Activated naive CD4-positive, alpha-beta T cell treated with anti-CD3 and anti-CD28 coated beads for 36 hours (primary cell): ENCODE measurements around the gene OPRL1. TPM values are rescaled to one million over a fixed set of nuclear protein-coding genes. Genes with fewer than 3 reads are reported as not detected.
A peak's percentile ranks its signal among the peaks of the same experiment; 100 is the strongest.

Experiments
- CTCF ChIA-PET: fragments of 350-600 bp; sonication (Branson Sonifier 250); formaldehyde crosslinking; loops from one replicate; lab custom pipeline; 2021; ENCODE audit warnings: antibody characterized with exemption; lab: Charles Lee
- DNase-seq: peaks from one replicate; pipeline ENCODE4 v3.0.0-alpha.2; 2020
- H3K27ac Mint-ChIP-seq: one replicate; pipeline ENCODE4 v1.8.0; 2021; ENCODE audit warnings: mild to moderate bottlenecking, mixed read lengths
- H3K27me3 Mint-ChIP-seq: one replicate; pipeline ENCODE4 v1.8.0; 2021; ENCODE audit warnings: low read depth, mixed read lengths
- H3K36me3 Mint-ChIP-seq: one replicate; pipeline ENCODE4 v1.8.0; 2021; ENCODE audit warnings: low read depth, mixed read lengths
- H3K4me1 Mint-ChIP-seq: one replicate; pipeline ENCODE4 v1.8.0; 2021; ENCODE audit warnings: low read depth, mixed read lengths
- H3K4me3 Mint-ChIP-seq: one replicate; pipeline ENCODE4 v1.8.0; 2021; ENCODE audit warnings: mild to moderate bottlenecking, moderate library complexity, mixed read lengths
- H3K9me3 Mint-ChIP-seq: one replicate; pipeline ENCODE4 v1.8.0; 2021; ENCODE audit warnings: mixed read lengths
- intact Hi-C: fragments of 100-400 bp; cut with micrococcal nuclease; formaldehyde crosslinking; loops from one replicate; pipeline ENCODE4 v1.15.1; 2023
- total RNA-seq, 2 experiments: library from RNA; stranded (reverse); gene quantifications; one replicate each; pipeline ENCODE4 v1.2.3, GENCODE V29; 2021

The OPRL1 gene
- total RNA-seq, 2 experiments from 2014 or later = 0.45 to 0.47 TPM

DNA sequence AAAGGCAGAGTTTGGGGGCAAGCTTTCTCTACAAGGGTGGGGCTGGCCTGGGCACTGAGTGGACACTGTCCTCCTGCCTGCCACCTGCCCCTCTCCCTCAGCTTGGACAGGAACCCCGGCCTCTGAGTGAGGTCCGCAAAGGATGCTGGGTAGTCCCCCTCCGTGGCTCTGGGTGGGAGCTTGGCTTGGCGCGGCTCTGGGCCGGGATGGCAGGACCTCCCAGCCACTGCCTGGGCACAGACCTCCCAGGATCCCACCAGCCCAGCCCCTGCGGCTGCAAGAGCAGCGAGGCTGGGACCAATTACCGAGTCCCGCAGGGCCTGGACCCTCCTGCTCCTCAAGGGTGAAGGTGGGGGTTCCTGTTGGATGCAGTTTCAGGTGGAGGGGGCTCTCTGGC, 27.6 kb upstream of the OPRL1 start:
- CTCF ChIA-PET = no interaction called here
- Mint-ChIP-seq H3K27ac (no peak overlapping the region), H3K4me1 (peaks cover 6% of the 10 kb centered on the region)

DNA sequence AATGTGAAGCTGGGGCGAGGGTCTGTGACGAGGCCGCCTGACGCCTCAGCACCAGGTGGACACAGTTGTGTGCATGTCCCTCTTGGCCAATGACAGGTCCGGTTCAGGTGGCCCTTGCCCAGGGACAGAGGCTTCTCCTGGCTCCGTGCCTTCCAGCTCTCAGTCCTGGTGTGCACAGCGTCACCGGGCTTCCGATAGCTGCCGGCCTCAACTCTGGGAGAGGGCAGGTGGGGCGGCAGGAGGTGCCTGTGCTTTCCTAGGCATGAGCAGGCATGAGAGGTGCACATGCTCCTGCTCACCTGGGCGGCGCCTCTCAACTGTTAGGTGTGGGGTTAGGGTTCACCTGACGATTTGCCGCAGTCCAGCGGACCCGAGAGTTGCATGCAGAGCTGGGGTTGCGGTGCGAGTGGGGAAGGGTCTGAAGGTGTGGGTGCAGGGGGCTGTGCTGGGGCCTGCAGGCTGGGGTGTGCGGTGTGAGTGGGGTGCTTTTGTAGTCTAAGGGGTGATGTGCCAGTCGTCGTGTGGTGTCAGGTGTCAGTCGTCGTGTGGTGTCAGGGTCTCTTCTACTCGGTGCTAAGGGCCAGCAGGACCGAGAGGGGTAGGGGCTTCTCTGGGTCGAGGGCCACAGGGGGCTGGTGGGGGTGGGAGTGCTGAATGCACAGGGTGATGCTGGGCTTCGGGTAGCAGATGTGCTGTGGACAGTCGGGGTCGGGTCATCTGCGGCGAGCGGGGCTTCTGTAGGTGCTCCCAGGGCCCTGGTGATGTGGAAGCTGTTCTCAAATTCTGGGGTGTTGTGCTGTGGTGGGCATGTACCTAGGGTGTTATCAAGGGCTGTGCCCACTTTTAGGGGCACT, 26.7 kb upstream of the OPRL1 start:
- H3K4me3 Mint-ChIP-seq = no peak overlapping the region
- peaks cover 15% of the 10 kb centered on the region for H3K4me1 Mint-ChIP-seq
- intact Hi-C loops = loop anchor here (10.0 kb wide), 1 partner anchor 268 kb away; no protein-coding TSS in a partner anchor
- H3K27ac Mint-ChIP-seq = no peak overlapping the region
- no peaks in the 10 kb centered on the region for H3K36me3 Mint-ChIP-seq
- H3K27me3 Mint-ChIP-seq = peaks cover 26% of the 10 kb centered on the region
- no peaks in the 10 kb centered on the region for H3K9me3 Mint-ChIP-seq
- DNase-seq = no peak
- CTCF ChIA-PET = interaction anchor here (0.8 to 1.9 kb wide), 7 partner anchors 9 to 80 kb away, joined by 3 to 6 read pairs (median 3); partner anchors contain the start of gene C20orf204

More for the DNA sequence above, 27.6 kb upstream of the OPRL1 start:
- peaks cover 31% of the 10 kb centered on the region for H3K27me3 Mint-ChIP-seq
- H3K9me3 Mint-ChIP-seq = no peaks in the 10 kb centered on the region
- no peaks in the 10 kb centered on the region for H3K36me3 Mint-ChIP-seq
- intact Hi-C loops = loop anchor here (10.0 kb wide), 1 partner anchor 268 kb away; no protein-coding TSS in a partner anchor
- H3K4me3 Mint-ChIP-seq = no peak overlapping the region
- DNase-seq = no peak

DNA sequence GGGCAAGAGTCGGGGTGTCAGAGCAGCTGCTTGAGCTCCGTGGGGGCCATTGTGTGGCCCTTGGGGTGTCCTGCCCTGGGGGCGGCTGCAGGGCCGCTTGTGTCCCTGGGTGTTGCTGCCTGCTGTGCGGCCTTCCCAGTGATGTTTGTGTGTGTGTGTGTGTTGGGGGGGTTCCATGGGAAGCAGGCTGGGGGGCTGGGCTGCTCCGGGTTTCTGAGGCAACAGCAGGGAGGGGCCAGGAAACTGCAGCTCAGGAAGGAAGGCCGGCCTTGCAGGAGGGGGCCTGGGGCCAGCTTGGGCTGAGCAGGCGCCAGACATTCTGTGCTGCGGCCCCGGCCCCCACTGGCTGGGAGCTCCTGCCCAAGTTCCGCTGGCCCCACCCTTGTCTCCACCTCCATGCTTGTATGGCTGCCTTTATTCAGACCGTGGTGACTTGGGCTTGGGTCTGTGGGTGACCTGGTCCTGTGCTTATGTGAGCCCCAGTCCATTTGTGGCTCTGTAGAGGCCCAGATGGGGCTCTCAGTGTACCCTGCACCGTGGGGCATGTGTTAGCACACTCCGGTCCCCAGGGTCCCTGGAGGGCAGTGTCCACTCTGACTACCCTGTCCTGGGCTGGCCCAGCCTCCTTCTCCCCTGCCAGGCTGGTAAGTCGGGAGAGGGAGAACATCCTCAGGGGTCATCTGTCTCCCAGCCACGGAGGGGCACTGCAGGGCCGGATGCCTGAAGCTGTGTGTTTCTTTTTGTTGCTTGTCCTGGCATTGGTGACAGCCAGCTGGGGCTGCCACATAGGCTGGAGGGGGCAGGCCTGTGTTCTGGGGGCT, 25.8 kb upstream of the OPRL1 start:
- Mint-ChIP-seq H3K36me3 (no peaks in the 10 kb centered on the region), H3K27ac (no peak overlapping the region), H3K9me3 (no peaks in the 10 kb centered on the region), H3K4me1 (peaks cover 17% of the 10 kb centered on the region), H3K27me3 (peaks cover 24% of the 10 kb centered on the region), H3K4me3 (no peak overlapping the region)
- intact Hi-C loops = loop anchor here (10.0 kb wide), 1 partner anchor 269 kb away; no protein-coding TSS in a partner anchor
- CTCF ChIA-PET = interaction anchor here (0.8 to 1.9 kb wide), 8 partner anchors 8 to 80 kb away, joined by 3 to 6 read pairs (median 3); partner anchors contain the start of gene C20orf204
- no peak for DNase-seq

DNA sequence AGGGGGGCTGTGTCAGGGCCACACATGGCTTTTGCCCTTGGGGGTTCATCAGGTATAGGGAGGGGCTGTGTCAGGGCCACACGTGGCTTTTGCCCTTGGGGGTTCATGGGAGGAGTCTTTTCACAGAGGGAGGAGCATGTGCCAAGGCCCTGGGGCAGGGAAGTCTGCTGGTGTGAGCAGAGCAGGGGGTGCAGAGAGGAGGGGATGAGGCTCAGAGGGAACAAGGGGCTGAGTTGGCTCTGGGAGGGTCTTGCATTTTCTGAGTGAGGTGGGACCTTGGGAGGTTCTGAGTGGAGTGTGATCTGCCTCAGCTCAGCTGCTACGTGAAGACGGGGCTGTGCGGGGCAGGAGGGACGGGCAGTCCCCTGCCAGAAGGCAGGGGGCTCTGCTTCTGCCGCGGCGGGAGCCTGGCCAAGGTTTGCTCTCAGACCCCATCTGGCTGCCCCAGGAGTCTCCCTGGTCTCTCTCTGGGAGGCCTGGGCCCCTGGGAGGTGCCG, 24.4 kb upstream of the OPRL1 start:
- no peak for DNase-seq
- H3K9me3 Mint-ChIP-seq = no peaks in the 10 kb centered on the region
- intact Hi-C loops = loop anchor here (10.0 kb wide), 1 partner anchor 271 kb away; no protein-coding TSS in a partner anchor
- peaks cover 19% of the 10 kb centered on the region for H3K27me3 Mint-ChIP-seq
- H3K4me1 Mint-ChIP-seq = peaks cover 17% of the 10 kb centered on the region
- no peak overlapping the region for H3K27ac Mint-ChIP-seq
- CTCF ChIA-PET = no interaction called here
- H3K4me3 Mint-ChIP-seq = no peak overlapping the region
- H3K36me3 Mint-ChIP-seq = no peaks in the 10 kb centered on the region

DNA sequence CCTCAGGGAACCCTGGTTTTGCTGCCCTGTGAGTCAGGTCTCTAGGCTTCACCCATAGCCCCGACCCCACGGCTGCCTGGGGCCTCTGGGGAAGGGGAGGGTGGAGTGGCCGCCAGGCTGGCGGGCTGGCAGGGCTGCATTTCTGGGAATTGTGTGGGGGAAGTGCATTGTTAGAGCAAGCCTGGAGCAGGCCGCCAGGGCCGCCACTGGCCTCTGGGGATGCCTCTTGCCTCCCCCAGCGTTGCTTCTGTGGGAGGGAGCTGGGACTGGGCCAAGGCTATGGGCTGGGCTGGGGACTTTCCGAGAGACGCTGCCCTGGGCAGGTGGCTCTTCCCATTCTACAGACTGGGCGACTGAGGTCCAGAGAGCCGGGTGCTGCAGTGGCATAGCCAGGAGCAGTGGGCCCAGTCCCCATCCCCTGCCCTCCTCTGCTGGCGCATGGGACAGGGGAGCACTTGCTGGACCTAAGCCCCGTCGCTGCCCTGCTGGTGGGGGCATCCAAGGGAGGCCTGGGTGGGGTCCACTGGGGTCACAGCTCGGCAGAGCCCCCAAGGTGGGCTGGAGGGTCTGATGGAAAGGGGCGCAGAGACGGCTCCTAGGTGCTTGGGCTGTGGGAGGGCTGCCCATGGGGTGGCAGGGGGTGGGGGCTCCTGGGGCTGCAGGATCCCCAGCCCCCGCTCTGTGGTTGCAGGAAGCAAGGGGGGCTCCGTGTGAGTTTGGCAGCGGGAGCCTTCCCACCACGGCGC, 23.8 kb upstream of the OPRL1 start:
- H3K27me3 Mint-ChIP-seq = peaks cover 12% of the 10 kb centered on the region
- H3K36me3 Mint-ChIP-seq = no peaks in the 10 kb centered on the region
- DNase-seq = no peak
- peaks cover 17% of the 10 kb centered on the region for H3K4me1 Mint-ChIP-seq
- CTCF ChIA-PET = no interaction called here
- no peaks in the 10 kb centered on the region for H3K9me3 Mint-ChIP-seq
- intact Hi-C loops = loop anchor here (10.0 kb wide), 1 partner anchor 271 kb away; no protein-coding TSS in a partner anchor
- no peak overlapping the region for H3K27ac Mint-ChIP-seq
- no peak overlapping the region for H3K4me3 Mint-ChIP-seq

DNA sequence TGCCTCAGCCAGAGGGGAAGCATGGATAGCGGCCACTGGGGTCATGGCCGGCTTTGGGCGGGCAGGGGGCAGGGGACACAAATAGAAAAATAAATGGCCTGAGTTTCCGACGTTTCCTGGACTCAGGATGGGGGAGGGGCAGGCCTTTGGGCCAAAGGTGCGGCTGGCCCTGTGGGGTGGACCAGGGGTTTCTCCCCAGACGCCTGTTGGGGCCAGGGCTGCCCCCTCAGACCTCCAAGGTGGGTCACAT, 23.3 kb upstream of the OPRL1 start:
- H3K27me3 Mint-ChIP-seq = peaks cover 11% of the 10 kb centered on the region
- intact Hi-C loops = loop anchor here (10.0 kb wide), 1 partner anchor 272 kb away; no protein-coding TSS in a partner anchor

DNA sequence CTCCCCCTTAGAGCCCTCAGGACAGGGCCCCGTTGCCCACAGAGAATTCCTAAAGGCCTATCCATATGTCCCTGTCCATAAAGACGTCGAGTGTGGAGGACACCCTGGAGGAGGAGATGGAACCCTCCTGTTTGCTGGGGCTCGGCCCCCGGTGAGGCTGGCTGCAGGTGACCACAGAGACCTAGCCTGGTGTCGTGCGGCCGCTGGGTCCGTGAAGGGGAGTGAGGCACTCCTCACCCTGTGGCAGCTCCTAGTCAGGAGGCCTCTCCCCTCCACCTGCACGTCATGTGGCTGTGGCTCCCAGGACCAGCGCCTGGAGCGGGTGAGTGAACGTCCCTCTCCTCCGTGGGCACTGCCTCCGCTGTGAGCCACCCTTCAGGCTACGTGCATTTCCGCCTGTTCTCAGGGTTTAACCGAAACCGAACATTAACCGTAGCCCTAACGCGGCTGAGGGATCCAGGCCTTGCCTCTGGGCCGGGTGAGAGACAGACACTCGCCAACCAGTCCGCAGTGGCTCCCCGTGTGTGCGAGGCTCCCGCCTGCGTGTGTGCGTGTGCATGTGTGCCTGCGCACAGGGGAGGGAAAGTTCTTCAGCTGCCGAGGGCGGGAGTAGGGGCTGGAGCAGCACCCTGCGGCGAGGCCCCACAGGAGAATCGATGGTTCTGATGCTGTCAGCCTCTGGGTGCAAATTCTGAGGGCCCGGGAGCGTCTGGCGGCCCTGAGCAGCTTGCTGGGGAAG, 22.8 kb upstream of the OPRL1 start:
- Mint-ChIP-seq H3K9me3 (no peaks in the 10 kb centered on the region), H3K4me1 (peaks cover 19% of the 10 kb centered on the region), H3K27ac (no peak overlapping the region), H3K4me3 (peak overlapping the region; percentile 56), H3K36me3 (no peaks in the 10 kb centered on the region), H3K27me3 (peaks cover 6% of the 10 kb centered on the region)
- DNase-seq = no peak
- intact Hi-C loops = loop anchor here (1.0 to 10.0 kb wide), 4 partner anchors 18 to 519 kb away; no protein-coding TSS in a partner anchor
- CTCF ChIA-PET = interaction anchor here (0.7 to 1.8 kb wide), 8 partner anchors 16 to 518 kb away, joined by 3 to 16 read pairs (median 4); partner anchors contain the start of gene PRPF6

More for the DNA sequence above, 23.3 kb upstream of the OPRL1 start:
- CTCF ChIA-PET = interaction anchor here (1.4 kb wide), 1 partner anchor 22 kb away, joined by 5 read pairs; no protein-coding TSS in a partner anchor
- Mint-ChIP-seq H3K36me3 (no peaks in the 10 kb centered on the region), H3K27ac (no peak overlapping the region), H3K4me3 (no peak overlapping the region), H3K4me1 (peaks cover 17% of the 10 kb centered on the region), H3K9me3 (no peaks in the 10 kb centered on the region)
- DNase-seq = no peak

DNA sequence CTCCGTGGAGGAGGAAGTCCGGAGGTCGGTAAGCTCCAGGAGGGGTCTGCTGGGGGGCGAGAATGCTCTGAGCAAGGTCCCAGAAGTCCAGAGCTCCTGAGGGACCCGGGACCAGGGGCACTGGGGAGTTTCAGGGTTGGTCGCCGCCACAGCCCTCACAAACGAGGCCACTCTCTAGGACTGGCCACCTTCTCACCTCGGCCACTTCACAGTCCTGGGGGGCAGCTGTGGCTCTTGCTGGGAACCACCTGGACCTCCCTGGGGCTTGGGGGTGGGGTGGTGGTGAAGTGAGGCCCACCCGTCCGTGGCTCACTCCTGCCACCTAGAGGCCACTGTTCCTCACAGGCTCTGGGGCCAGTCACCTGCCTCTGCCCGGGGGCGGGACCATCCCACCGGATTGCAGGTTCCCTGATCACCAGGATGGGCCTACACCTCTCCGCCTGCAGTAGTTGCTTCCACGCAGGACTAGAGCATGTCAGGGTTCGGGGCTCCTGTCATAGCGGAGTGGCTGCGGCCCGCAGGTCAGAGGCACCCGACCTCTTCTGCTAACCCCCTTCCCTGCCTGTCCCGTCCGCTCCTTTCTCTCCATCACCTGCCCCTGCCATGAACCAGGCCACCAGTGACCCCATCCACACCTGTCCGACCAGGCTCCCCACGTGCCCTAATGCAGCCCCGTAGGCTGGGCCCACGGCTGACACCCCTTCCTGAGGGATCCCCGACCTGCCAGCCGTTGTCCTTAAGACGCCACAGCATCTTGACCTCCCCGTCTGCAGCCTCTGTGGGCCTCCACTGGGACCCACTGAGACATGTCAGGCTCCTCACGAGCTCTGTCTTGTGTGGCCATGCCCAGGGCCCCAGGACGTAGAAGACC, 22.0 kb upstream of the OPRL1 start:
- intact Hi-C loops = loop anchor here (1.0 to 10.0 kb wide), 4 partner anchors 19 to 520 kb away; no protein-coding TSS in a partner anchor
- H3K4me3 Mint-ChIP-seq = peak overlapping the region; percentile 56
- peak; percentile 90 for DNase-seq
- H3K4me1 Mint-ChIP-seq = peaks cover 19% of the 10 kb centered on the region
- CTCF ChIA-PET = interaction anchor here (0.7 to 1.8 kb wide), 8 partner anchors 17 to 519 kb away, joined by 3 to 16 read pairs (median 4); partner anchors contain the start of gene PRPF6
- H3K9me3 Mint-ChIP-seq = no peaks in the 10 kb centered on the region
- no peaks in the 10 kb centered on the region for H3K36me3 Mint-ChIP-seq
- no peak overlapping the region for H3K27ac Mint-ChIP-seq
- H3K27me3 Mint-ChIP-seq = peaks cover 5% of the 10 kb centered on the region

DNA sequence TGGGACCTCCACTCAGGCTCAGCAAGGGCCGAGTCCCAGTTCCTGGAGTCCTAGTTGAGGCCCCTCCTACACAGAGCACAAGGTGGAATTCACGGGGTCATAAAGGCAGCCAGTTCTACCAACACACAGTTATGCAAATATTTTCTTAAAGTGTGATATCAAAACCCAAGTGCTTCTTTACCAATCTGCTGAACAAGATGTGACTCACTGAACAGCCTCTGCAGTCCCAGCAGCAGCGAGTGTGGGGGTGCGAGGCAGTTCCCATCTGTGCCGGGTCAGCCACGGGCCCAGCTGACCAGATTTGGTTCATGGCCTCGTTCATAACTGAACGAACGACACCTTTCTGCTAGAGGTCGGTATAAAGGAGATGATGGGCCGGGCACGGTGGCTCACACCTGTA, 21.3 kb upstream of the OPRL1 start:
- Mint-ChIP-seq H3K9me3 (no peaks in the 10 kb centered on the region), H3K4me3 (no peak overlapping the region), H3K27me3 (no peaks in the 10 kb centered on the region), H3K4me1 (peaks cover 15% of the 10 kb centered on the region), H3K27ac (no peak overlapping the region), H3K36me3 (no peaks in the 10 kb centered on the region)
- intact Hi-C loops = loop anchor here (10.0 kb wide), 1 partner anchor 274 kb away; no protein-coding TSS in a partner anchor
- DNase-seq = no peak
- CTCF ChIA-PET = interaction anchor here (1.8 kb wide), 1 partner anchor 78 kb away, joined by 9 read pairs; the partner anchor contains the start of gene PRPF6

DNA sequence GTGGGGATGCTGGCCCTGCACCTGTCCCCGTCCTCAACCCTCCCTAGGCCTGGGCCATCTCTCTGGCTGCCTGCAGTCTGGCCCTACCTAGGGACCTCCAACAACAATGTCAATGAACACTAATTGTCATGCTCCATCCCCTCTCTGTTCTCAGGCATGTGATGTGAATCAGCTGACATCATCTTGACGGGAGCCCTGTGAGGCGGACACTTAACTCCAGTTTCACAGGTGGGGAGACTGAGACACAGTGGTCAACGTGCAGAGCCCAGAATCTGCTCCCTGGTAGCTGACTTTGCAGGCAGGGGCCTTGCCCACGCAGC, 17.6 kb upstream of the OPRL1 start:
- peak overlapping the region; percentile 89 for H3K4me3 Mint-ChIP-seq
- H3K36me3 Mint-ChIP-seq = no peaks in the 10 kb centered on the region
- CTCF ChIA-PET = interaction anchor here (0.6 to 1.4 kb wide), 6 partner anchors 8 to 222 kb away, joined by 3 to 5 read pairs (median 3); partner anchors contain the start of genes PRPF6 and RGS19
- no peaks in the 10 kb centered on the region for H3K27me3 Mint-ChIP-seq
- intact Hi-C loops = loop anchor here (10.0 kb wide), 1 partner anchor 407 kb away; the partner anchor contains the start of genes RTEL1 and STMN3
- no peak overlapping the region for H3K27ac Mint-ChIP-seq
- no peak for DNase-seq
- H3K4me1 Mint-ChIP-seq = peaks cover 49% of the 10 kb centered on the region
- H3K9me3 Mint-ChIP-seq = no peaks in the 10 kb centered on the region
